HG02623 (cell line): ENCODE measurements around the gene HSPA13.
"Not testable (repeated sequence)": the region's sequence is repeated elsewhere in the genome, so short reads cannot be mapped to it uniquely, and the experiment has no call there.

Experiments used
- ATAC-seq: cut with Tn5 transposase; IDR thresholded peaks from one replicate; pipeline ENCODE4 v1.9.1; 2021; ENCODE audit warnings: moderate library complexity; ENCODE audit not compliant: unreplicated experiment

Gene HSPA13

GRCh38 chr21:14382835-14383595 is at the start of gene HSPA13:
Gene HSPA13, minus strand, starts transcription at chr21:14383146. Its CDS starts 27 bp downstream, at chr21:14383119.
- peak; percentile 97 for ATAC-seq

- no peak for ATAC-seq
Observed at GRCh38 chr21:14418920-14419319, 36.0 kb upstream of the HSPA13 start.

- ATAC-seq, result no peak
Observed at GRCh38 chr21:14414932-14415508, 32.1 kb upstream of the HSPA13 start.

- ATAC-seq, result no peak
Observed at GRCh38 chr21:14405962-14406361, 23.0 kb upstream of the HSPA13 start.

GRCh38 chr21:14405225-14405624 is 22.3 kb upstream of the HSPA13 start:
- no peak for ATAC-seq

- no peak for ATAC-seq
Observed at GRCh38 chr21:14403681-14404318, 20.9 kb upstream of the HSPA13 start.

GRCh38 chr21:14401217-14401616 is 18.3 kb upstream of the HSPA13 start:
- no peak for ATAC-seq

GRCh38 chr21:14388282-14388681 is 5.3 kb upstream of the HSPA13 start:
- ATAC-seq, result no peak

- ATAC-seq, result no peak
Observed at GRCh38 chr21:14384453-14384852, 1.5 kb upstream of the HSPA13 start.

GRCh38 chr21:14383596-14384180 is 742 bp upstream of the HSPA13 start:
- ATAC-seq, result peak; percentile 23

GRCh38 chr21:14382486-14382834 is 486 bp downstream of the HSPA13 start:
- no peak for ATAC-seq

- no peak for ATAC-seq
Observed at GRCh38 chr21:14376854-14377253, 6.1 kb downstream of the HSPA13 start.

GRCh38 chr21:14366998-14367397 is 15.9 kb downstream of the HSPA13 start:
- ATAC-seq, result no peak

- no peak for ATAC-seq
Observed at GRCh38 chr21:14361958-14362357, 21.0 kb downstream of the HSPA13 start.

- no peak for ATAC-seq
Observed at GRCh38 chr21:14358775-14359174, 24.2 kb downstream of the HSPA13 start.

- ATAC-seq, result no peak
Observed at GRCh38 chr21:14356746-14357145, 26.2 kb downstream of the HSPA13 start.

GRCh38 chr21:14354515-14354914 is 28.4 kb downstream of the HSPA13 start:
- ATAC-seq, result no peak

- ATAC-seq, result no peak
Observed at GRCh38 chr21:14353726-14354125, 29.2 kb downstream of the HSPA13 start.

- ATAC-seq, result no peak
Observed at GRCh38 chr21:14353231-14353630, 29.7 kb downstream of the HSPA13 start.

- ATAC-seq, result not testable (repeated sequence)
Observed at GRCh38 chr21:14327346-14327745, 55.6 kb downstream of the HSPA13 start.

GRCh38 chr21:14325595-14325994 is 57.4 kb downstream of the HSPA13 start:
- no peak for ATAC-seq
